Embryonic facial prominence (tissue), 1 donor: ENCODE results near the gene SLC2A11.
"Not testable (repeated sequence)": the region's sequence is repeated elsewhere in the genome, so short reads cannot be mapped to it uniquely, and the experiment has no call there.

Experiments used
- DNase-seq: peaks from one replicate; pipeline ENCODE4 v3.0.0-alpha.2; 2016; ENCODE audit errors: extremely low spot score

SLC2A11 gene

GRCh38 chr22:23847310-23847920 is 10.3 kb upstream of the SLC2A11 start:
- DNase-seq: no peak

DNA sequence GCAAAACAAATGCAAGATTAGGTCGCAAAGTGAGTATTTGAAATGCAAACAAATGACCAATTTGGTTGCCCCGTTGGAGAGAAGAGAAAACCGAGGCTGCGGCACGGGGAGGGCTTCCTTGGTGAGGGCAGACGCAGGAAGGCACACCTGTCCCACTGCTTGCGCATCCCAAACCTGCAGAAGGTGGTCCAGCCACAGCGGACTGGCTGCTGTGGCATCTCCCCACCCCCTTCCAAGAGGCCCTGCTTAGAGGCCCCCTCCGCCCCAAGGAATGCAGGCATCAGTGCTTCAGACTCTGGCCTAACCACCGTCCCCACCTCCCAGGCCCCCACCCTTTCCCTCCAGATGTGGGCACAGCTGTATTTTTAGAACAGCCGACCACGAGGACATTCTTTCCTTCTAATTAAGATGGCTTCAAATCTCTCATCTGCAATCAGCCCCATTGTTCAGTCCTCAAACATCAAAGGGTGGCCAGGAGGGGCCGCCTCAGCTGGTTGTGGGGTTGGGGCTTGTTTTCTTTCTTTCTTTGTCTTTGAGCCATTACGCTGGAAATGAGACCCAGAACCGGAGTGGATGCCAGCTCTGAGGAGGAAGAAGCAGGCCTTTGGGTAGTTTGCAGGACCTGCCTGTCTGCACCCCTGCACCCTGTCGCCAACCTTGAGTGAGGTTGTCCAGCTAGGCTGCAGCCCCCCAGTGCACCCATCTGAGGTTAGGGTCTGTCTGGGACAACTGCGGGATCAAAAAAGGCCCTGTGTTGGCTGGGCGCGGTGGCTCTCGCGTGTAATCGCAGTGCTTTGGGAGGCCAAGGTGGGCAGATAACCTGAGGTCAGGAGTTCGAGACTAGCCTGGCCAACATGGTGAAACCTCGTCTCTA is 9.4 kb upstream of the SLC2A11 start:
- DNase-seq: no peak

DNA sequence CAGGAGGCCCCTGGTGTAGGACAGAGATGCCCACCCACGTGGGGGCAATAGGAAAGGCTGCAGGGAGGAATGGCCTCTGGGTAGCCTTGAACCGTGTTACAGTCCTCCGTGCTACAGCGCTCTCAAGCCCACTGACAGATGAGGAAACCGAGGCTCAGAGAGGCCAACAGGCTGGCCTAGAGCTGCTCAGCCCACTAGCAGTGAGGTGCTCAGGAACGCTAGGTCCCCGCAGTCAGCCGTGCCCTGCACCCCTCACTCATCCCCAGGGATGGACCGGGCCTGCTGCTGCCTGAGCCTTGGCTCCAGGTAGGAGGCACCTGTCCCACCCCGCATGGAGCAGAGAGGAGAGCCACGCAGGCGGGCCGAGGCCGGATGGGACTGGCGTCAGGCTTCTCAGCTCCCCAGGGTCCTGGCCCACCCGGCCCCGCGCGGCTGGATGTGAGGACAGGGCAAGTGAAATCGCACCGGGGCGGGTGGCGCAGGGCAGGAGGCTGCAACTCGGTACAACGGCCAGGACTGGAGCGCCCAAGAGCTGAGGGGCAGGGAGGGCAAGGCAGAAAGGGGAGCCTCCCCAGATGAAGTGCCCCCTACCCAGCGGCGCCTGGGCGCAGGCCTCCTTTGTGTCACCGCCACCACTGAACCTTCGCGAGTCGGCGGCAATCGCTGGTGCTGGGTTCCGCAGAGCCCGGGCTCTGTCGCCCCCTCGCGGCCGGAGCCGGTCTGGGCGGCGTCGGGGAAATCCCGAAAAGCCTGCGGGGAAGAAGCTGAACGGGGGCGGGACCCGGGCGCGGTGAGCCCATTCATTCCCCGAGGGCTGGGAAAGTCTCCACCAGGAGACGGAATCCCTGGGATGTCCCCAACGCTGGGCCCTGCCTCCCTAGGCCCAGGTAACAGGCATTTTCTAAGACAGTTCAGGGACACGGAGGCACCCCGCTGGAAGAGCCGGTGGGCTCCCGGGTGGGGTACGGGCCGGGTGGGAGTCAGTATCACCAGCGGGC is 8.4 kb upstream of the SLC2A11 start:
- peak; percentile 48 for DNase-seq

DNA sequence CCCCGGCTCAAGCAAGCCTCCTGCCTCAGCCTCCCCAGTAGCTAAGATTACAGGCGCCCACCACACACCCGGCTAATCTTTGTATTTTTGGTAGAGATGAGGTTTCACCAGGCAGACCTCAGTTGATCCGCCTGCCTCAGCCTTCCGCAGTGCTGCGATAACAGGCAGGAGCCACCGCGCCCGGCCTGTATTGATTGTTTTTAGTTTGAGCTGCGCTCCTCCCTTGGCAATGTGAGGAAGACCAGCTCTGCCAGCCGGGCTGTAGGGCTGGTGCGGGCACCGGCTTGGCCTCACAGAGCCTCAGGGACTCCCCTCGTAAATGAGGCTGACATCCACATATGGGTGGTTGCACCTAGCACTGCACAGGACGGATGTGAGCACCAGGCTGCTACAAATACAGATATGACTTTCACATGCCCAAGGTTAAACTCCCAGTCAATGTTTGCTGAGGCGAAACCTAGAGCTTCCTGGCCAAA is 7.5 kb upstream of the SLC2A11 start:
- DNase-seq: no peak

GRCh38 chr22:23856721-23857605 is 712 bp upstream of the SLC2A11 start:
- no peak for DNase-seq

GRCh38 chr22:23858484-23858815 is 775 bp downstream of the SLC2A11 start:
- DNase-seq: no peak

- DNase-seq: no peak
These were observed 1.5 kb downstream of the SLC2A11 start for GRCh38 chr22:23859201-23859600.

GRCh38 chr22:23860187-23860586 is 2.5 kb downstream of the SLC2A11 start:
- not testable (repeated sequence) for DNase-seq

DNA sequence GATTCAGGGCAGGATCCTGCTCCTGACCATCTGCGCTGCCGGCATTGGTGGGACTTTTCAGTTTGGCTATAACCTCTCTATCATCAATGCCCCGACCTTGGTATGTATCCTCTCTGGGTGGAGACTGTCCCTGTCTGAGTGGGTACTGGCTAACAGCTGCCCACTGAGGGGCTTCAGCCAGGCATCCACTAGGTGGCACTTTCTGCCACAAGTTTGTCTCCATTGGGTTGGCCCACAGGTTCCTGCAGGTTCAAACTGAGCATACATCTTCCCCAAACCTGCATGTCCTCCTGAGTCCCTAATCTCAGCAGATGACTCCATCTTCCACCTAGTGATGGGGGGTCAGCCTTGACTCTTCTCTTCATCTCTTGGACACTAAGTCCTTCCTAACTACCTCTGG is 4.4 kb downstream of the SLC2A11 start:
- DNase-seq: no peak

- DNase-seq: not testable (repeated sequence)
These were observed 7.0 kb downstream of the SLC2A11 start for GRCh38 chr22:23864499-23865154.

- DNase-seq: no peak
These were observed 10.9 kb downstream of the SLC2A11 start for GRCh38 chr22:23868580-23868979.

GRCh38 chr22:23874871-23875270 is 17.2 kb downstream of the SLC2A11 start:
- no peak for DNase-seq

- no peak for DNase-seq
These were observed 18.1 kb downstream of the SLC2A11 start for GRCh38 chr22:23875801-23876200.

GRCh38 chr22:23877566-23877965 is 19.9 kb downstream of the SLC2A11 start:
- DNase-seq: no peak

DNA sequence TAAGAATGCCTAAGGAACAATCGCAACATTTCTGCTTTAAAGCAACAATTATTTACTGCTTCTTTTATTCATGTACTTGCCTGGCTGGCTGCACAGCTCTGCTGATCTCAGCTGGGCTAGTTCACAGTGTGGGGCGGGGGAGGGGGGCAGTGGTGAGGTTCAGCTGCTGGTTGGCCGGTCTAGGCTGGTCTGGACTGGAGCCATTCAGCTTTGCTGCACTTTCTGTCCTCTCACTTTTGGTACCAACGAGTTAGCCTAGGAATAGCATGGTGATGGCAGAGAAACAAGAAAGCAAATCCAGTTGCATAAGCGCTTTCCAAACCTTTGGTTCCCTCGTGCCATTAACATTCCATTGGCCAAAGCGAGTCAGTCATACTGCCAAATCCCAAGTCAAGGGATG is 20.5 kb downstream of the SLC2A11 start:
- DNase-seq: no peak

- DNase-seq: no peak
These were observed 24.7 kb downstream of the SLC2A11 start for GRCh38 chr22:23882370-23882769.

DNA sequence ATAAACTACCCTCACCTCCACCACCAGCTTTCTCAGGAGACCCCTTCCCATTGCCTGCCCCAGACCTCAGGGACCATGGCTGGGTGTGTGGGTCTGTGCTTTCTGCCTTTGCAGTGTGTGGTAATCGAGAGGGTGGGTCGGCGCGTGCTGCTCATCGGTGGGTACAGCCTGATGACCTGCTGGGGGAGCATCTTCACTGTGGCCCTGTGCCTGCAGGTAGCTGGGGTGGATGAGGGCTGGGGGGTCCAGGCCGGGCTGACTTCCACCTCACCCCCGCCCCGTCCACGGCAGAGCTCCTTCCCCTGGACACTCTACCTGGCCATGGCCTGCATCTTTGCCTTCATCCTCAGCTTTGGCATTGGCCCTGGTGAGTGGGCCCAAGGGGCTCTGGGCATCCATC is 26.0 kb downstream of the SLC2A11 start:
- DNase-seq: no peak

GRCh38 chr22:23884140-23884539 is 26.5 kb downstream of the SLC2A11 start:
- DNase-seq: no peak

DNA sequence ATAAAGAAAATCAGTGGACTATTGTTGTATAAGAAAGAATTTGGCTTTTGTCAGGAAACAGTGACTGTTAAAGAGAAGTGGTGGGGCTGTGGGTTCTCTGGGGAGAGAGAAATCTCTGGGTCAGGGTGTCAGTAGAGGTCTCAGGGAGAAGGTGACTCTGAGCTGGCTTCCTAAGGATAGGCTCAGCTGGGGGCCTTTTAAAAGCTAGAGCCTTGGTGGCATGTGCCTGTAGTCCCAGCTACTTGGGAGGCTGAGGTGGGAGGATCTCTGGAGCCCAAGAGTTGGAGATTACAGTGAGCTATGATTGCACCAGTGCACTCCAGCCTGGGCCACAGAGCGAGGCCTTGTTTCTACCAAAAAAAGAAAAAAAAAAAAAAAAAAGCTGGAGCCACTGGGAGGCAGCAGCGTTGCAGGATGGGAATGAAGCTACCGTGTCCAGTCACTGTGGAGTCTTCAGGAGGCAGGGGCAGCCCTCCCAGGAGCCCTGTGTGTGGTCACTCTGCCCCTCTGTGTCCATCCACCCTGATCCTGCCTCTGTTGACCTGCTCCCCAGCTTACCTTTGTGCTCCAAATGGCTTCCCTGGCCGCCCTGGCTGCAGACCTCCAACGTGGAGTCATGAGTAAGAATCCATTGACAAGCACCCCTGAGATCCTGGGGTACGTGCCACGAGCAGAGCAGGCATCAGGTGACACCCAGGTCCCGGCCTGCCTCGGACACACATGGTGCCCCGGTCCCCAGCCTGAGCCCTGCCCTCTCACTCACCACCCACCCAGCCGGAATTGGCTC is 31.1 kb downstream of the SLC2A11 start:
- no peak for DNase-seq

DNA sequence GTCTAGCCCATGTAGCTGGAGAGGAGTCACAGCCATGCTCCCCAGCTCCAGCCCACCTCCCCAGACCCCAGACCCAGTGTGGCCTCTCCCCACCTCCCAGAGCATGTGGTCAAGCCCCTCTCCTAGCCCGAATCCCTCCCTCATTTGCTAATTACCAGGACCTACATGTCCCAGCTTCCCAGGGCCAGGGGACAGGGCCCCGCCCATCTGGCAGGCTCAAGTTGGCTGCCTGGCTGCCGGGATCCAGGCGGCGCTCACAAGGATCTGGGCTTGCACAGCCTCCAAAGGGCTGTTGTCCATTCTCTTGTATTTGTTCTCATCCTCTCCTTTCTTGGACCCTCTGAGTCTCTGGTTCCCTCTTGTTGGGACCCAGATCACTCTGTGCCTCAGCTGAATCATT is 31.9 kb downstream of the SLC2A11 start:
- DNase-seq: no peak
